GM12873 (cell line): ENCODE data around the gene SLC30A3.

ENCODE experiments used
- CTCF ChIP-seq: IDR thresholded peaks from 2 replicates; pipeline ENCODE4 v1.5.1; 2012; ENCODE audit warnings: low read depth, mild to moderate bottlenecking, moderate library complexity, low read length, control low read depth; ENCODE audit not compliant: insufficient read depth; ENCODE audit errors: missing control alignments

SLC30A3 gene

GRCh38 chr2:27205206-27205605 lies 57.6 kb downstream of the SLC30A3 start:
- TF ChIP-seq CTCF = no peak

- TF ChIP-seq CTCF = no peak
These were observed 58.3 kb downstream of the SLC30A3 start for GRCh38 chr2:27204566-27204965.

GRCh38 chr2:27203741-27204140 lies 59.1 kb downstream of the SLC30A3 start:
- TF ChIP-seq CTCF = no peak
